ENCODE data around the gene RAB5IF.
"Not testable (repeated sequence)": the region's sequence is repeated elsewhere in the genome, so short reads cannot be mapped to it uniquely, and the experiment has no call there.

Gene RAB5IF

GRCh38 chr20:36587388-36588070 lies 18.1 kb upstream of the RAB5IF start:
- DNase-seq = no peak

GRCh38 chr20:36591281-36591680 lies 14.3 kb upstream of the RAB5IF start:
- DNase-seq = no peak

- peak; percentile 52 for DNase-seq
These were observed 13.5 kb upstream of the RAB5IF start for GRCh38 chr20:36591854-36592641.

- DNase-seq = no peak
These were observed 12.1 kb upstream of the RAB5IF start for GRCh38 chr20:36593347-36593929.

GRCh38 chr20:36599912-36600345 lies 5.7 kb upstream of the RAB5IF start:
- DNase-seq = no peak

GRCh38 chr20:36601540-36601939 lies 4.0 kb upstream of the RAB5IF start:
- DNase-seq = no peak

- DNase-seq = no peak
These were observed 604 bp upstream of the RAB5IF start for GRCh38 chr20:36604952-36605398.

GRCh38 chr20:36606158-36607066 lies 833 bp downstream of the RAB5IF start:
- DNase-seq = no peak

GRCh38 chr20:36607586-36608387 lies 2.2 kb downstream of the RAB5IF start:
- no peak for DNase-seq

- DNase-seq = not testable (repeated sequence)
These were observed 2.8 kb downstream of the RAB5IF start for GRCh38 chr20:36608388-36608728.

- no peak for DNase-seq
These were observed 6.0 kb downstream of the RAB5IF start for GRCh38 chr20:36611625-36612024.

- no peak for DNase-seq
These were observed 8.4 kb downstream of the RAB5IF start for GRCh38 chr20:36613974-36614373.

GRCh38 chr20:36614781-36615557 lies 9.4 kb downstream of the RAB5IF start:
- no peak for DNase-seq

- no peak for DNase-seq
These were observed 15.3 kb downstream of the RAB5IF start for GRCh38 chr20:36620917-36621316.

- DNase-seq = no peak
These were observed 17.9 kb downstream of the RAB5IF start for GRCh38 chr20:36623444-36623843.

GRCh38 chr20:36624068-36624943 lies 18.7 kb downstream of the RAB5IF start:
- no peak for DNase-seq

- no peak for DNase-seq
These were observed 19.4 kb downstream of the RAB5IF start for GRCh38 chr20:36624944-36625324.

- no peak for DNase-seq
These were observed 22.5 kb downstream of the RAB5IF start for GRCh38 chr20:36628076-36628475.

- peak; percentile 34 for DNase-seq
These were observed 24.4 kb downstream of the RAB5IF start for GRCh38 chr20:36629719-36630681.
